IMR-90 (cell line): ENCODE data around the gene PACSIN3. TPM values are rescaled to one million over a fixed set of nuclear protein-coding genes. Genes with fewer than 3 reads are reported as not detected.

Experiments used
- ATAC-seq: fragments of 200-7000 bp; cut with Tn5 transposase; 2 replicates; pipeline ENCODE4 v1.9.1; 2020; ENCODE audit warnings: low read depth, mild to moderate bottlenecking, moderate library complexity
- BruUV-seq: library from RNA; stranded (reverse); fragments of 400-500 nt; replicated peaks from 2 replicates; lab custom pipeline; 2021; lab: Mats Ljungman, UMichigan
- CTCF ChIA-PET: fragments of 300-600 bp; formaldehyde crosslinking; extraction: SDS; loops from one replicate; lab custom pipeline; 2021; ENCODE audit warnings: antibody characterized with exemption; lab: Yijun Ruan, JAX
- POLR2A ChIA-PET: fragments of 300-600 bp; sonication (Branson Sonifier 250); formaldehyde crosslinking; loops from one replicate; lab custom pipeline; 2022; ENCODE audit warnings: antibody characterized with exemption; ENCODE audit not compliant: unreplicated experiment; lab: Charles Lee
- DNase-seq: peaks from one replicate; pipeline ENCODE4 v3.0.0; 2013
- H2AFZ ChIP-seq: replicated peaks from 2 replicates; pipeline ENCODE3; 2013; ENCODE audit warnings: low read length, mild to moderate bottlenecking; ENCODE audit not compliant: poor library complexity
- H2AK5ac ChIP-seq: 2 replicates; pipeline ENCODE4 v1.6.1; 2013; ENCODE audit warnings: low read depth, low read length, inconsistent platforms
- H2AK9ac ChIP-seq: replicated peaks from 2 replicates; pipeline ENCODE3; 2013; ENCODE audit warnings: mild to moderate bottlenecking, low read depth, low read length, moderate library complexity; ENCODE audit not compliant: poor library complexity
- H2BK120ac ChIP-seq: 2 replicates; pipeline ENCODE4 v1.6.1; 2013; ENCODE audit warnings: low read depth, low read length, inconsistent platforms
- H2BK15ac ChIP-seq: 3 replicates; pipeline ENCODE4 v1.6.1; 2013; ENCODE audit warnings: low read depth, low read length, inconsistent platforms
- H2BK20ac ChIP-seq: 2 replicates; pipeline ENCODE4 v1.6.1; 2013; ENCODE audit warnings: low read depth, mild to moderate bottlenecking, inconsistent platforms, low read length, moderate library complexity
- H2BK5ac ChIP-seq: 2 replicates; pipeline ENCODE4 v1.6.1; 2013; ENCODE audit warnings: mild to moderate bottlenecking, low read depth, low read length, inconsistent platforms; ENCODE audit not compliant: poor library complexity, severe bottlenecking
- H3K14ac ChIP-seq: replicated peaks from 2 replicates; pipeline ENCODE4 v1.6.1; 2013; ENCODE audit warnings: low read depth, low read length, inconsistent platforms
- H3K18ac ChIP-seq: 2 replicates; pipeline ENCODE4 v1.6.1; 2013; ENCODE audit warnings: low read depth, low read length, control low read depth
- H3K23ac ChIP-seq: 2 replicates; pipeline ENCODE4 v1.6.1; 2013; ENCODE audit warnings: low read depth, low read length, inconsistent platforms
- H3K27ac ChIP-seq: 2 replicates; pipeline ENCODE4 v1.5.1; 2013; ENCODE audit warnings: mild to moderate bottlenecking, control low read depth, low read length; ENCODE audit not compliant: insufficient read depth
- H3K27me3 ChIP-seq: 2 replicates; pipeline ENCODE4 v1.6.1; 2013; ENCODE audit warnings: low read length; ENCODE audit not compliant: control insufficient read depth, insufficient read depth
- H3K36me3 ChIP-seq: 2 replicates; pipeline ENCODE4 v1.6.1; 2013; ENCODE audit warnings: low read length, mixed read lengths; ENCODE audit not compliant: control insufficient read depth, insufficient read depth
- H3K4ac ChIP-seq: 2 replicates; pipeline ENCODE4 v1.6.1; 2013; ENCODE audit warnings: low read depth, low read length, inconsistent platforms
- H3K4me1 ChIP-seq: 2 replicates; pipeline ENCODE4 v1.6.1; 2013; ENCODE audit warnings: low read length, mixed read lengths; ENCODE audit not compliant: control insufficient read depth, insufficient read depth
- H3K4me2 ChIP-seq: 2 replicates; pipeline ENCODE4 v1.6.1; 2013; ENCODE audit warnings: low read depth, mild to moderate bottlenecking, control low read depth, low read length, moderate library complexity
- H3K4me3 ChIP-seq: 2 replicates; pipeline ENCODE4 v1.5.1; 2013; ENCODE audit warnings: low read depth, mild to moderate bottlenecking, control low read depth, low read length, moderate library complexity; ENCODE audit not compliant: insufficient read depth
- H3K56ac ChIP-seq: 2 replicates; pipeline ENCODE4 v1.6.1; 2013; ENCODE audit warnings: low read length, inconsistent platforms; ENCODE audit not compliant: insufficient read depth; ENCODE audit errors: extremely low read depth
- H3K79me1 ChIP-seq, 2 experiments: 2 replicates each; pipeline ENCODE4 v1.6.1; 2013; ENCODE audit warnings: low read length in 2 of 2, inconsistent platforms in 1 of 2, low read depth in 1 of 2
- H3K9ac ChIP-seq: 2 replicates; pipeline ENCODE4 v1.6.1; 2013; ENCODE audit warnings: low read depth, low read length, control low read depth
- H3K9me1 ChIP-seq: 2 replicates; pipeline ENCODE4 v1.6.1; 2013; ENCODE audit warnings: low read length, inconsistent platforms; ENCODE audit not compliant: insufficient read depth
- H3K9me3 ChIP-seq: 2 replicates; pipeline ENCODE4 v1.6.1; 2013; ENCODE audit warnings: low read length; ENCODE audit not compliant: control insufficient read depth, insufficient read depth
- H4K20me1 ChIP-seq: 2 replicates; pipeline ENCODE4 v1.6.1; 2013; ENCODE audit warnings: low read length, inconsistent platforms; ENCODE audit not compliant: insufficient read depth
- H4K5ac ChIP-seq: 2 replicates; pipeline ENCODE4 v1.6.1; 2013; ENCODE audit warnings: mild to moderate bottlenecking, low read depth, low read length, control low read depth
- H4K8ac ChIP-seq, 2 experiments: 2 replicates each; pipeline ENCODE4 v1.6.1; 2013; ENCODE audit warnings: low read depth in 2 of 2, low read length in 2 of 2, control low read depth in 1 of 2, inconsistent platforms in 1 of 2
- H4K91ac ChIP-seq: 2 replicates; pipeline ENCODE4 v1.6.1; 2013; ENCODE audit warnings: low read depth, low read length, inconsistent platforms; ENCODE audit not compliant: insufficient read depth
- BHLHE40 ChIP-seq: fragments of 150-350 bp; IDR thresholded peaks from 2 replicates; pipeline ENCODE4 v1.6.1; 2016; ENCODE audit warnings: mild to moderate bottlenecking, low read depth, low read length
- CEBPB ChIP-seq: IDR thresholded peaks from 2 replicates; pipeline ENCODE4 v1.6.1; 2012; ENCODE audit warnings: low read depth, low read length, improper control_type of control experiment
- CHD1 ChIP-seq: IDR thresholded peaks from 2 replicates; pipeline ENCODE4 v1.6.1; 2012; ENCODE audit warnings: low read depth, low read length, improper control_type of control experiment
- FOS ChIP-seq: fragments of 150-350 bp; IDR thresholded peaks from 2 replicates; pipeline ENCODE4 v1.6.1; 2016; ENCODE audit warnings: low read depth, low read length
- MAFK ChIP-seq: IDR thresholded peaks from 2 replicates; pipeline ENCODE4 v1.6.1; 2012; ENCODE audit warnings: low read depth, low read length, improper control_type of control experiment
- MAZ ChIP-seq: IDR thresholded peaks from 2 replicates; pipeline ENCODE4 v1.6.1; 2012; ENCODE audit warnings: low read depth, mild to moderate bottlenecking, low read length, improper control_type of control experiment, moderate library complexity, borderline replicate concordance
- MXI1 ChIP-seq: IDR thresholded peaks from 2 replicates; pipeline ENCODE4 v1.6.1; 2012; ENCODE audit warnings: low read depth, mild to moderate bottlenecking, low read length, moderate library complexity, borderline replicate concordance
- NFE2L2 ChIP-seq: fragments of 150-350 bp; IDR thresholded peaks from 2 replicates; pipeline ENCODE4 v1.6.1; 2016; ENCODE audit warnings: low read depth, mild to moderate bottlenecking, low read length
- POLR2A ChIP-seq: IDR thresholded peaks from 2 replicates; pipeline ENCODE4 v1.6.1; 2012; ENCODE audit warnings: mild to moderate bottlenecking, low read depth, low read length
- RAD21 ChIP-seq: IDR thresholded peaks from 2 replicates; pipeline ENCODE4 v1.6.1; 2012; ENCODE audit warnings: low read length, improper control_type of control experiment
- RCOR1 ChIP-seq: IDR thresholded peaks from 2 replicates; pipeline ENCODE4 v1.6.1; 2012; ENCODE audit warnings: mild to moderate bottlenecking, low read length, improper control_type of control experiment; ENCODE audit not compliant: insufficient replicate concordance
- RFX5 ChIP-seq: IDR thresholded peaks from 2 replicates; pipeline ENCODE4 v1.8.0; 2012; ENCODE audit warnings: low read depth, mild to moderate bottlenecking, low read length, moderate library complexity
- SMC3 ChIP-seq: fragments of 150-350 bp; IDR thresholded peaks from 2 replicates; pipeline ENCODE4 v1.6.1; 2016; ENCODE audit warnings: low read depth, mild to moderate bottlenecking, antibody characterized with exemption, low read length, moderate library complexity
- WGBS, 2 experiments: methylation state at CpG; one replicate each; pipeline versions ENCODE4 v1.1.5 to v1.1.7; 2013; ENCODE audit warnings: missing lambda C conversion rate in 2 of 2; ENCODE audit not compliant: insufficient read length in 1 of 2; ENCODE audit errors: extremely low coverage in 2 of 2; 5-methylcytosine and 5-hydroxymethylcytosine counted together
- dilution Hi-C: fragments of 300-500 bp; cut with HindIII; formaldehyde crosslinking; loops from one replicate; pipeline ENCODE4 v1.14.3; 2018; ENCODE audit warnings: low sequenced_read_pairs; ENCODE audit not compliant: unreplicated experiment
- in situ Hi-C: fragments of 300-500 bp; cut with MboI; formaldehyde crosslinking; loops from 3 replicates; pipeline ENCODE4 v1.14.3; 2019; ENCODE audit warnings: low sequenced_read_pairs, inconsistent platforms, mixed read lengths
- intact Hi-C: fragments of 100-400 bp; cut with micrococcal nuclease; formaldehyde crosslinking; loops from 2 replicates; pipeline ENCODE4 v1.10.0; 2022
- polyA plus RNA-seq, 3 experiments: library from polyadenylated mRNA; depleted of rRNA; stranded (reverse); fragments of >200 nt; gene quantifications; 2 replicates each; pipeline ENCODE4 v1.2.3, GENCODE V29; 2012; ENCODE audit warnings: low replicate concordance in 1 of 3
- total RNA-seq: library from RNA; depleted of rRNA; stranded (reverse); fragments of >200 nt; gene quantifications from 2 replicates; pipeline ENCODE4 v1.2.3, GENCODE V29; 2012
- TF ChIP-seq, protein P1 (sequence below): fragments of 150-350 bp; IDR thresholded peaks from 2 replicates; pipeline ENCODE4 v1.6.1; 2017; ENCODE audit warnings: mild to moderate bottlenecking, antibody characterized with exemption, low read length, low read depth
- TF ChIP-seq, protein P2 (sequence below): conservative IDR thresholded peaks from 2 replicates; pipeline ENCODE4 v1.5.1; 2012; ENCODE audit warnings: mild to moderate bottlenecking, low read depth, low read length, improper control_type of control experiment
- TF ChIP-seq, protein P3 (sequence below): fragments of 150-350 bp; IDR thresholded peaks from 2 replicates; pipeline ENCODE4 v1.6.1; 2016; ENCODE audit warnings: low read depth, mild to moderate bottlenecking, low read length, moderate library complexity, borderline replicate concordance

The PACSIN3 gene
- total and polyA plus RNA-seq, 2 of the 4 experiments (the other 2 are of a cell fraction), result 19.2 to 21.1 TPM

DNA sequence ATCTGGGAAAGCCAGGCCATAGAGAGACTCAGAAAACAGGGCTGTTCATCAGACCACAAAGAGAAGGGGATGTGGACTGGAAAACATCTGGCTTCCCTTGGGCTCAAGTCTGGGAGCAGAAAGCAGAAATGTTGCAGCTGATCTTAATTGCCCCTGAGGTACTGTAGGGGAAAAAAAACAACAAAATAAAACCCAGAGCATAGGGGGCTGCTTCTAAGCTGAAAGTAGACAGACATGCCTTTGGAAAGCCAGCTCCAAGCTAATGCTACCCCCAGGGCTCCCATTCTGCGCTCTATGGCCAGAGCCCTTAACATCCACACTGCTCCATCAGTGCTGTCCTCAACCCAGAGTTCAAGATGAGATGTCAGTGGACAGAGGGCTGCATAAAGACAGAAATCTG lies 2.0 kb upstream of the PACSIN3 start:
- Histone ChIP-seq H3K4me2 (no peak overlapping the region), H2BK20ac (no peak overlapping the region), H3K79me1 (peaks cover 4 to 21% of the 10 kb centered on the region in 2 experiments; a peak in 1 of 4 replicates), H3K9me3 (no peaks in the 10 kb centered on the region), H4K8ac (no peak overlapping the region), H3K14ac (no peak overlapping the region), H3K27me3 (no peaks in the 10 kb centered on the region), H3K4me1 (peaks cover 18% of the 10 kb centered on the region), H3K9ac (no peak overlapping the region), H3K18ac (no peak overlapping the region), H3K23ac (no peak overlapping the region), H2AK5ac (no peak overlapping the region), H2AK9ac (no peak overlapping the region), H4K91ac (no peak overlapping the region), H2BK5ac (no peak overlapping the region), H3K4ac (peak overlapping the region; percentile 25; the same call in 1 of the 2 replicates), H2AFZ (no peak overlapping the region), H3K4me3 (no peak overlapping the region), H3K9me1 (no peaks in the 10 kb centered on the region), H2BK120ac (no peak overlapping the region), H3K56ac (no peak overlapping the region), H2BK15ac (no peak overlapping the region), H4K5ac (no peak overlapping the region), H3K36me3 (peaks cover 2% of the 10 kb centered on the region; the same call in 1 of the 2 replicates), H4K20me1 (peaks cover 3% of the 10 kb centered on the region; the same call in 1 of the 2 replicates), H3K27ac (no peak overlapping the region)
- CTCF ChIA-PET, result interaction anchor here (1.4 kb wide), 1 partner anchor 10 kb away, joined by 3 read pairs; no protein-coding TSS in a partner anchor
- DNase-seq (no peak), ATAC-seq (no peak)
- in situ Hi-C loops (no loop called here), intact Hi-C loops (no loop called here), dilution Hi-C loops (no loop called here)
- POLR2A ChIA-PET, result no interaction called here
- BruUV-seq, result no TSS peak
- no CpG with 5 or more reads among the region's 1 CpG for WGBS, 2 experiments
- TF ChIP-seq, protein P1, sequence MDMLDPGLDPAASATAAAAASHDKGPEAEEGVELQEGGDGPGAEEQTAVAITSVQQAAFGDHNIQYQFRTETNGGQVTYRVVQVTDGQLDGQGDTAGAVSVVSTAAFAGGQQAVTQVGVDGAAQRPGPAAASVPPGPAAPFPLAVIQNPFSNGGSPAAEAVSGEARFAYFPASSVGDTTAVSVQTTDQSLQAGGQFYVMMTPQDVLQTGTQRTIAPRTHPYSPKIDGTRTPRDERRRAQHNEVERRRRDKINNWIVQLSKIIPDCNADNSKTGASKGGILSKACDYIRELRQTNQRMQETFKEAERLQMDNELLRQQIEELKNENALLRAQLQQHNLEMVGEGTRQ, result no peak
- TF ChIP-seq RFX5, result no peak
- TF ChIP-seq RCOR1, result no peak
- TF ChIP-seq CHD1, result no peak
- no peak for TF ChIP-seq MAZ
- TF ChIP-seq SMC3, result no peak
- no peak for TF ChIP-seq BHLHE40
- TF ChIP-seq POLR2A, result no peak
- TF ChIP-seq, protein P2, sequence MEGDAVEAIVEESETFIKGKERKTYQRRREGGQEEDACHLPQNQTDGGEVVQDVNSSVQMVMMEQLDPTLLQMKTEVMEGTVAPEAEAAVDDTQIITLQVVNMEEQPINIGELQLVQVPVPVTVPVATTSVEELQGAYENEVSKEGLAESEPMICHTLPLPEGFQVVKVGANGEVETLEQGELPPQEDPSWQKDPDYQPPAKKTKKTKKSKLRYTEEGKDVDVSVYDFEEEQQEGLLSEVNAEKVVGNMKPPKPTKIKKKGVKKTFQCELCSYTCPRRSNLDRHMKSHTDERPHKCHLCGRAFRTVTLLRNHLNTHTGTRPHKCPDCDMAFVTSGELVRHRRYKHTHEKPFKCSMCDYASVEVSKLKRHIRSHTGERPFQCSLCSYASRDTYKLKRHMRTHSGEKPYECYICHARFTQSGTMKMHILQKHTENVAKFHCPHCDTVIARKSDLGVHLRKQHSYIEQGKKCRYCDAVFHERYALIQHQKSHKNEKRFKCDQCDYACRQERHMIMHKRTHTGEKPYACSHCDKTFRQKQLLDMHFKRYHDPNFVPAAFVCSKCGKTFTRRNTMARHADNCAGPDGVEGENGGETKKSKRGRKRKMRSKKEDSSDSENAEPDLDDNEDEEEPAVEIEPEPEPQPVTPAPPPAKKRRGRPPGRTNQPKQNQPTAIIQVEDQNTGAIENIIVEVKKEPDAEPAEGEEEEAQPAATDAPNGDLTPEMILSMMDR, result no peak
- no peak for TF ChIP-seq NFE2L2
- no peak for TF ChIP-seq MAFK
- TF ChIP-seq CEBPB, result no peak
- TF ChIP-seq MXI1, result no peak
- TF ChIP-seq RAD21, result no peak
- TF ChIP-seq FOS, result no peak
- TF ChIP-seq, protein P3, sequence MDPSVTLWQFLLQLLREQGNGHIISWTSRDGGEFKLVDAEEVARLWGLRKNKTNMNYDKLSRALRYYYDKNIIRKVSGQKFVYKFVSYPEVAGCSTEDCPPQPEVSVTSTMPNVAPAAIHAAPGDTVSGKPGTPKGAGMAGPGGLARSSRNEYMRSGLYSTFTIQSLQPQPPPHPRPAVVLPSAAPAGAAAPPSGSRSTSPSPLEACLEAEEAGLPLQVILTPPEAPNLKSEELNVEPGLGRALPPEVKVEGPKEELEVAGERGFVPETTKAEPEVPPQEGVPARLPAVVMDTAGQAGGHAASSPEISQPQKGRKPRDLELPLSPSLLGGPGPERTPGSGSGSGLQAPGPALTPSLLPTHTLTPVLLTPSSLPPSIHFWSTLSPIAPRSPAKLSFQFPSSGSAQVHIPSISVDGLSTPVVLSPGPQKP, result no peak
